Ramos (cell line): ENCODE results near the gene SHISA7.

Experiments
- in situ Hi-C: fragments of 300-500 bp; cut with MboI; formaldehyde crosslinking; loops from one replicate; pipeline ENCODE4 v1.14.3; 2022; ENCODE audit warnings: low sequenced_read_pairs; ENCODE audit not compliant: unreplicated experiment

SHISA7 gene

GRCh38 chr19:55392820-55393761 lies 50.0 kb downstream of the SHISA7 start:
- in situ Hi-C loops = no loop called here

- in situ Hi-C loops = no loop called here
Measured at GRCh38 chr19:55391702-55392615, 51.1 kb downstream of the SHISA7 start.

- in situ Hi-C loops = no loop called here
Measured at GRCh38 chr19:55391191-55391670, 51.9 kb downstream of the SHISA7 start.

GRCh38 chr19:55390461-55390880 lies 52.6 kb downstream of the SHISA7 start:
- in situ Hi-C loops = no loop called here

DNA sequence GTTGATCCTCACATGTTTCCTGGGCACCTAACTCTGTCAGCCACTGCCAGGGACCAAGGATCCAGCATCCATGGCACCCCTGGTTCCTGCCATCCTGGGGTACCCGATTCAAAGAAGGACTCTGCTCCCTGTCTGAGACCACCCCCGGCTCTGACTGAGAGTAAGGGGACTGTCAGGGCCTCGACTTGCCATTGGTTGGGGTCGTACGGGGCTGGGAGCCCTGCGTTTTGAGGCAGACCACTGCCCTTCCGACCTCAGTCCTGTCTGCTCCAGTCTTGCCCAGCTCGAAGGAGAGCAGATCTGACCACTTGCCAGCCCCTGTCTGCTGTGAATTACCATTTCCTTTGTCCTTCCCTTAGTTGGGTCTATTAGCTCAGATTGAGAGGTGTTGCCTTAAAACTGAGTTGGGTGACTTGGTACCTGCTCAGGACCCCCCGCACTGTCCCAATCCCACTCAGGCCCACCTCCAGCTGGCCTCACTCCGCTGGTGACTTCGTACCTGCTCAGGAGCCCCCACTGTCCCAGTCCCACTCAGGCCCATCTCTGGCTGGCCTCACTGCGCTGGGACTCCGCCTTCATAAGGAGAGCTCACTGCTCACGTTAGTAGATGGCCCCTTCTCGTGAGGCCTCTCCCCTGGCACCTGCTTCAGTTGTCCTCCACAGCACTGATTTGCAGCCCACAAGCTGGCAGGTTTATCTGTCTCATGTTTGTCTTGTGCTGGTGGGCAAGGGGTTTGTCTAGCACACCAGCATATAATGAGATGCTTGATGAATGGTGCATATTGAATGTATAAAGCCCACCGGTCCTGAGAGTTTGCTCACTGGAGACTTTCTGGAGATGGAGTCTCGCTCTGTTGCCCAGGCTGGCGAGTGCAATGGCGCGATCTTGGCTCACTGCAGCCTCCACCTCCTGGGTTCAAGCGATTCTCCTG lies 53.4 kb downstream of the SHISA7 start:
- in situ Hi-C loops = loop anchor here (10.0 kb wide), 1 partner anchor 85 kb away; no protein-coding TSS in a partner anchor

- in situ Hi-C loops = loop anchor here (10.0 kb wide), 1 partner anchor 83 kb away; no protein-coding TSS in a partner anchor
Measured at GRCh38 chr19:55387736-55388497, 55.2 kb downstream of the SHISA7 start.

- in situ Hi-C loops = loop anchor here (10.0 kb wide), 1 partner anchor 82 kb away; no protein-coding TSS in a partner anchor
Measured at GRCh38 chr19:55386493-55386971, 56.6 kb downstream of the SHISA7 start.

- in situ Hi-C loops = loop anchor here (10.0 kb wide), 1 partner anchor 81 kb away; no protein-coding TSS in a partner anchor
Measured at GRCh38 chr19:55385724-55386492, 57.2 kb downstream of the SHISA7 start, which contains the start of gene RPL28. TSS of gene RPL28 (plus strand) at chr19:55385932. CDS start at chr19:55386358, 426 bp downstream.

DNA sequence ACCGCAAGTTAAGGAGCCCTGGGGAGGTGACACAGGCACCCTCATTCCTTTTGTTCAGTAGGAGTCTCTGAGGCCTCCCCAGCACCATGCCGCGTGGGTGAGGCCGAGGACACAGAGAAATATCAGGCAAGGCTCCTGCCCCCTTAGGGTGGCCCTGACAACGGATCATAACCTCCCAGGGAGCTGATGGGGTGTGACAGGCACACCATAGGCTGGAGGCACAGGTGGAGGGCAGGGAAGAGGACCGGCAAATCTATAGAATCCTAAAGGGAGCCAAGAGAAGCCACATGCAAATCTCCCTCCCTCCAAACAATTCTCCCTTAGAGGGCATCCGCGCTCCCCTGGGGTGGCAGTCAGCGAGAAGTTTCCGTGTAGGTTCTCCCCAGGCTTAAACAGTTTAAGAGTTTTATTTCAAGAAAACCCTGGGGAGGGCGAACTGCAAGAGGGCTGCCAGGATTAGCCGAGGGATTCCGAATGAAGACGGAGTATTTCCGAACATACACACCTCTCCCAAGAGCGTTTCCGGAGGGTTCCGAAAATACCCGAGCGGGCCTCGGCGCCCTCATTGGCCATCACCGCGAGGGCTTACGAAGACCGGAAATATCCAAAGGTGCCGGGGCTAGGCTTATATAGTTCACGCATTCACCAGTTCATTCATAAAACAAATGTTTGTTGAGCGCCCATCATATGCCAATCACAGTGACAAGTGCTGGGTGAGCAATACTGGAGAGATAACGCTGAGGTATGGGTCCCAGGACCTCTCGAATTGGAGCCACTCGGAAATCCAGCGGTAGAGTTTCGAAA lies 58.0 kb downstream of the SHISA7 start:
- in situ Hi-C loops = loop anchor here (10.0 kb wide), 1 partner anchor 80 kb away; no protein-coding TSS in a partner anchor

- in situ Hi-C loops = loop anchor here (10.0 kb wide), 1 partner anchor 80 kb away; no protein-coding TSS in a partner anchor
Measured at GRCh38 chr19:55384131-55384919, 58.8 kb downstream of the SHISA7 start, which contains the start of gene TMEM238. TSS of gene TMEM238 (minus strand) at chr19:55384292. CDS start at chr19:55384259, 33 bp downstream.

- in situ Hi-C loops = loop anchor here (10.0 kb wide), 1 partner anchor 79 kb away; no protein-coding TSS in a partner anchor
Measured at GRCh38 chr19:55383279-55384130, 59.6 kb downstream of the SHISA7 start.

DNA sequence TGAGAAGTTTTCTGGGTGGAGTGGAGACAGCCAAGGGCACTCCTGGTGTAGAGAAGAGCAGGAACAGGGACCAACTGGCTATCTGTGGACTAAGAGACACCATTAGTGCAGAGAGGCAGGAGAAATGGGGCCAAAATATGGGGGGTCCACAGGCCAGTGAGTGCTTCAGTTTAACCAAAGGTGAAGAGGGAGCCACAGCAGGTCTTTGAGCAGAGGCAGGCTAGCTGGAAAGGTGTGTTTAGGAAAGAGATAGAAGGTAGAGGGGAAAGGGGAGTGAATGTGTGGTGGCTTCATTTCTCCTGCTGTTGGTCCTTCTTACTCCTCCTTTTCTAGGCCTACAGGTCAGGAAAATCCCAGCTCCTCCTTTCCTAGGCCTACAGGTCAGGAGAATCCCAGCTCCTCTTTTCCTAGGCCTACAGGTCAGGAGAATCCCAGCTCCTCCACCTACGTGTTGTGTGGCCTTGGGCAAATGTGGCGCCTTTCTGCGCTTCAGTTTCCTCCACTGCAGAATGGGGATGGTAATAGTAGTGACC lies 60.5 kb downstream of the SHISA7 start:
- in situ Hi-C loops = loop anchor here (10.0 kb wide), 1 partner anchor 78 kb away; no protein-coding TSS in a partner anchor

DNA sequence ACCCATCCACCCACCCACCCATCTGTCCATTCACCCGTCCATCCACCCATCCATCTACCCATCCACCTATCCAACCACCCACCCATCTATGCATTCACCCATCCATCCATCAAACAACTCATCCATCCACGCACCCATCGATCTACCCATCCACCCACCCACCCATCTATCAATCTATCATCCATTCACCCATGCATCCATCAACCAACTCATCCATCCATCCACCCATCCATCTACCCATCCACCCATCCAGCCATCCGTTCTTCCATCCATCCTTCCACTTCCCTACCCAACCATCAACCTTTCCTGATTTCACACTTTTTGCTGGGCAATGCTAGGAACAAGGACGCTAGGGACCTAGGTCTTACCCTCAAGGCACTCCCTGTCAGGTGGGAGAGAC lies 61.1 kb downstream of the SHISA7 start:
- in situ Hi-C loops = loop anchor here (10.0 kb wide), 1 partner anchor 77 kb away; no protein-coding TSS in a partner anchor

GRCh38 chr19:55379174-55379573 lies 63.9 kb downstream of the SHISA7 start:
- in situ Hi-C loops = no loop called here
